ENCODE data around the gene SH3RF3. TPM values are rescaled to one million over a fixed set of nuclear protein-coding genes. Genes with fewer than 3 reads are reported as not detected.

SH3RF3 gene
- total RNA-seq, 1 donor from 2014 or later, result 0.23 TPM

- intact Hi-C loops (cut with micrococcal nuclease), result no loop called here
These were observed 255.6 kb downstream of the SH3RF3 start for GRCh38 chr2:109384308-109385271.

- intact Hi-C loops (cut with micrococcal nuclease), result no loop called here
These were observed 256.5 kb downstream of the SH3RF3 start for GRCh38 chr2:109385506-109385905.

- intact Hi-C loops (cut with micrococcal nuclease), result no loop called here
These were observed 257.1 kb downstream of the SH3RF3 start for GRCh38 chr2:109386004-109386695.

GRCh38 chr2:109387221-109387735, 258.3 kb downstream of the SH3RF3 start:
- intact Hi-C loops (cut with micrococcal nuclease), result no loop called here

GRCh38 chr2:109387778-109388469, 258.9 kb downstream of the SH3RF3 start:
- intact Hi-C loops (cut with micrococcal nuclease), result no loop called here

- intact Hi-C loops (cut with micrococcal nuclease), result no loop called here
These were observed 262.2 kb downstream of the SH3RF3 start for GRCh38 chr2:109391243-109391642.

- intact Hi-C loops (cut with micrococcal nuclease), result no loop called here
These were observed 263.1 kb downstream of the SH3RF3 start for GRCh38 chr2:109392140-109392539.

GRCh38 chr2:109392816-109393661, 264.0 kb downstream of the SH3RF3 start:
- intact Hi-C loops (cut with micrococcal nuclease), result no loop called here

GRCh38 chr2:109393662-109393972, 264.6 kb downstream of the SH3RF3 start:
- intact Hi-C loops (cut with micrococcal nuclease), result no loop called here

- intact Hi-C loops (cut with micrococcal nuclease), result no loop called here
These were observed 266.6 kb downstream of the SH3RF3 start for GRCh38 chr2:109395494-109396201.

- intact Hi-C loops (cut with micrococcal nuclease), result no loop called here
These were observed 267.5 kb downstream of the SH3RF3 start for GRCh38 chr2:109396202-109397180.

GRCh38 chr2:109397893-109398292, 268.9 kb downstream of the SH3RF3 start:
- intact Hi-C loops (cut with micrococcal nuclease), result no loop called here

GRCh38 chr2:109398366-109399015, 269.5 kb downstream of the SH3RF3 start:
- intact Hi-C loops (cut with micrococcal nuclease), result no loop called here

GRCh38 chr2:109399066-109399465, 270.1 kb downstream of the SH3RF3 start:
- intact Hi-C loops (cut with micrococcal nuclease), result no loop called here

GRCh38 chr2:109400102-109400501, 271.1 kb downstream of the SH3RF3 start:
- intact Hi-C loops (cut with micrococcal nuclease), result no loop called here

- intact Hi-C loops (cut with micrococcal nuclease), result no loop called here
These were observed 272.4 kb downstream of the SH3RF3 start for GRCh38 chr2:109401370-109401769.

GRCh38 chr2:109402180-109402579, 273.2 kb downstream of the SH3RF3 start:
- intact Hi-C loops (cut with micrococcal nuclease), result no loop called here

All from T-helper 2 cell treated with Interferon-gamma antibody and Interleukin-4, amounts not matched to agents 100 ng/mL and 5 ng/mL, for 36 hours (primary cell).